ENCODE measurements around the gene KCNIP3. TPM values are rescaled to one million over a fixed set of nuclear protein-coding genes. Genes with fewer than 3 reads are reported as not detected.

KCNIP3 gene
- total RNA-seq, 1 donor from 2014 or later, result 3.8 TPM

- no peak for DNase-seq (ENCODE audit: low spot score)
Observed at GRCh38 chr2:95294579-95295250, 2.4 kb upstream of the KCNIP3 start.

DNA sequence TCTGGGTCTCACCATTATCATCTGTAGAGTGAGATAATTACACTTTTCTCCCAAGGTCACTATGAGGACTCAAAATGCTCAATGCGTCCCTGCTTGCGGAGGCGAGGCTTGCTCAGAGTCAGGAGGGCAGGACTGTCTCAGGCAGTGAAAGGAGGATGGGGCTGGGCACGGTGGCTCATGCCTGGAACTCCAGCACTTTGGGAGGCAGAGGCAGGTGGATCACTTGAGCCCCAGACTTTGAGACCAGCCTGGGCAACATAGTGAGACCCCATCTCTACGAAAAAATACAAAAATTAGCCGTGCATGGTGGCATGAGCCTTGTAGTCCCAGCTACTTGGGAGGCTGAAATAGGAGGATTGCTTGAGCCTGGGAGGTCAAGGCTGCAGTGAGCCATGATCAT lies 1.8 kb upstream of the KCNIP3 start:
- no peak for DNase-seq (ENCODE audit: low spot score)

DNA sequence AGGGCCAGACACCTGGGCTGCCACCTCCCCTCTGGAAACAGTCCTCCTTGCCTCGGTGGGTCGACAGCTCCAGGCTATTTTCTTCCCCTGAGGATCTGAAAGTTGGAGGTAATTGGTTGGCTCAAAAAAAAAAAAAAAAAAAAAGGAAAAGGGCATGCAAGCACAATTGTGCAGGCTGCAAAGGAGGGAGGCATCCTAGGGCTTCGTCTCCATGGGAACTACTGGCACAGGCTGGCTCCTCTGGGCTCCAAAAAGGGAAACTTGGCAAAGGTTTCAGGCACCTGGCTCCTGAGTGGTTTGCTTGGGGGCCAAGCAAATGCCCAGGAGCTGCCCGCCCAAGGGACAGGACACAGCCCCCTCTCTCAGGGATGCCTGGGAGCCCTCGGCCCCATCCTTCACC lies 1.1 kb upstream of the KCNIP3 start:
- DNase-seq (ENCODE audit: low spot score), result no peak

- DNase-seq (ENCODE audit: low spot score), result no peak
Observed at GRCh38 chr2:95297639-95298395, 670 bp downstream of the KCNIP3 start.

GRCh38 chr2:95298486-95299111 lies 1.5 kb downstream of the KCNIP3 start:
- no peak for DNase-seq (ENCODE audit: low spot score)

GRCh38 chr2:95299961-95300360 lies 2.8 kb downstream of the KCNIP3 start:
- no peak for DNase-seq (ENCODE audit: low spot score)

- no peak for DNase-seq (ENCODE audit: low spot score)
Observed at GRCh38 chr2:95300450-95300849, 3.3 kb downstream of the KCNIP3 start.

DNA sequence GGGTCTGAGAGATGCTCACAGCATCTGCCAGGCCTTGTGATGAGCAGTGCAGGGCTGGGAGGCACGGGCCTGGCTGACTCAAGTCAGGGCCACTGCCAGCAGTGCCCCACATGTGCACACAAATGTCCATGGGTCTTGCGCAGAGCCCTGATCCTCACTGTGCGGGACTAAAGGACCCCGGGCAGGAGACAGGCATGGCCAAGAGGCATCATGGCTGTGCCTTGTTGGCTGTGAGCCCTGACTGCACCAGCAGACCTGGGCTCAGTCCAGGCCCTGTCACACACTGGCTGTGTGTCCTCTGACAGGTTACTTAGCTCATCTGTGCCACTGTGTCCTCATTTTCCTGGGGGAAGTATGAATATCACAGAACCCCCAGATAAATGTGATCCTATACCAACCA lies 4.0 kb downstream of the KCNIP3 start:
- no peak for DNase-seq (ENCODE audit: low spot score)

DNA sequence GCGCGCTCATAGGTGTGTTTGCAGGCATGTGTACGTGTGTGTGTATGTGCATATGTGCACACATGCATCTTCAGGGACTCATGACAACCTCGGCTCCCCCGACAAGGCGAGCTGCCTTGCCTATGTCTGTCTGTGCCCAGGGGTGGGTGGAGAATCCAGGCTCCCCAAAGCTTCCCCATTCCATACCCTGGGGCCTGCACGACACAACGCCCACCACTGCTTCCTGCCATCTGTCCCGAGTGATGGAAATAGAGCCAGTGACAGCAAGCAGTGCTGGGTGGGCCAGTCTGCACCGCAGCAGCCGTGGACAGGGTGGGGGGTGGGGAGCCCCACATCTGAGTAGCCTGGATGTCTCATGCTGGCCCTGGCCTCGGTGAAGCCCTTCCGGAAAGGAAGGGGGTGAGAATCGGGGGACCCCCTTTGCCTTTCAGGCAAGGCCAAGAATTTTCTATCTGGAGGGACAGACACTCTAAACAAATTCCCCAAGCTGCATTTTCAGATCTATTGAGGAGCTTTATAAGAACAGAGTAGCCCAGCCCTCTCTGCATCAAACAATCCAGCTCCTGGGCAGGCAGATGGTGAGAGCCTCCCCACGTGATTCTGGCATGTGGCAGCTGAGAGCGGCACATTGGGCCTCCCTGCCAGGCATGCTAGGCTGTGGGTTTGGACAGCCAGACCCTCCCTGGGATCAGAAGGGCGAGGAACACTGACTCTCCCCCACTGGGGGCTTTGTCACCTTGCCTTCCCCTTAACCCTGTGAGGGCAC lies 4.9 kb downstream of the KCNIP3 start:
- DNase-seq (ENCODE audit: low spot score), result no peak

DNA sequence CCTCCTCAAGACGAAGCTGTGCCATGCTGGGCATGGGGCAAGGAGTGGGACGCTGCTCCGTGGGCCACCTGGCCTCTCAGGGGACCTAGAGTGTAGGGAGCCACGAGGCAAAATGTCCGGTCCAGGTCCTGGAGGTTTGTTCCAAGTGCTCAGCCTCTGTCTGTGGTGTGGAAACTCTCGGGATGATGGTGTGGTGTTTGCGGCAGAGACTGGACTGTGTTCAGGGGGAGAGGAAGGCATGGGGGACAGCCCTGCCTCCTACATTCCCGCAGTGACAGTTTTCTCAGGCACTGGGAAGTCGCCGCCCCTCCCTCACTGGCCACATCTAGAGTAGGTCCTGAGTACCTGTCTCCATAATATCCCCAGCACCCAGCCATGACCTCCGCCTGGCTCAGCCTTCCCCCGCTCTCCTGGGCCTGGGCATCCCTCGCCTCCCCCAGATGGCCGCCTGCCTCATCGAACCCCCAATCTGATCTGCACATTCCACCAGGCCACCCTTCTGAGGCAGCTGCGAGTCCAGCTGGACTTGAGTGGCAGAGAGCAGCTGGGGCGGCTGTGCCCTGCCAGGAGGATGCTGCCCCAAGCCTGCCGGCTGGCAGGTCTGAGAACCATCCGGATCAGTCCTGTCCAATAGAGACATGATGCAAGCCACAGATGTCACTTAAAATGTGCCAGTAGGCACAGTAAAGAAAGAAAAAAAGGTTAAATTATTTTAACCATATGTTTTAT lies 6.2 kb downstream of the KCNIP3 start:
- DNase-seq (ENCODE audit: low spot score), result no peak

GRCh38 chr2:95305380-95306061 lies 8.4 kb downstream of the KCNIP3 start:
- DNase-seq (ENCODE audit: low spot score), result no peak

- DNase-seq (ENCODE audit: low spot score), result no peak
Observed at GRCh38 chr2:95306336-95306895, 9.3 kb downstream of the KCNIP3 start.

- DNase-seq (ENCODE audit: low spot score), result no peak
Observed at GRCh38 chr2:95307036-95307435, 9.9 kb downstream of the KCNIP3 start.

GRCh38 chr2:95307878-95308277 lies 10.7 kb downstream of the KCNIP3 start:
- DNase-seq (ENCODE audit: low spot score), result no peak

DNA sequence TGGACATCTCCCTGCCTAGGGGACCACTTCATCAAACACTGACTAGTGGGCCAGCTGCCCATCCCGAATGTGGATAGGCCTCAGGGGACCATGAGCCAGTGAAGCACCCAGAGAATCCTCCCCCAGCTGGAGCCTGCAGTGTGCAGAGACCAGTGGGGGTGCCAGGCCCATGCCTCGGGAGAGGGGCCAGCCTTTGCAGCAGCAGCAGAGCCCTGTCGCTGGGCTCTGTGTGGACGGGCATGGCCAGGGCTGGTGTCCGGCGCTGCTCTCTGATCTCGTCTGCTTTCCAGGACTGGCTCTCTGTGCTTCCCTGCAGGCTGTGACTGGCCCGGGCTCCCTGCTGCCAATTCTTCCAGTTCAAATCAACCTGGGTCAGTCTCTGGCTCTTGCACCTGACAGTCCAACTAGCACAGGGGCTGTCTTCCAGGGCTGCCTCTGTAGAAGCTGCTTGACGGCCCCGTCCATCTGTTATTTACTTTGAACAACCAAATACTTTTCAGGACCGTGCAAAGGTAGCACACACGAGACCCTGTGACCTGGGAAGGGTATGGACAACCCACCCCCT lies 11.4 kb downstream of the KCNIP3 start:
- no peak for DNase-seq (ENCODE audit: low spot score)

DNA sequence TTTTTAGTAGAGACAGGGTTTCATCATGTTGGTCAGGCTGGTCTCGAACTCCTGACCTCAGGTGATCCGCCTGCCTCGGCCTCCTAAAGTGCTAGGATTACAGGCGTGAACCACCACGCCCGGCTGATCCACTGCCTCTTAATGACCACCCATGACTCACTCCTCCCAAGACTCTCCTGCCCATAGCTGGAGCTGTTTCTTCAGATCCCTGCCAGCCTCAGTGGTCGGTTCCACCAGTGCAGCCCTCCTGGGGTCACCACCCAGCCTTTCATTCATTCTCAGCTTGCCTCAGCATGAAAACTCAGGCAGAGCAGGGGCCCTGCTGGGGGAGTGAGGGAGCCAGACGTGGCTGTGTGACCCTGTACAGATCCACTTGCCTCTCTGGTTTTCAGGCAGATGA lies 12.5 kb downstream of the KCNIP3 start:
- no peak for DNase-seq (ENCODE audit: low spot score)

- no peak for DNase-seq (ENCODE audit: low spot score)
Observed at GRCh38 chr2:95310216-95310615, 13.1 kb downstream of the KCNIP3 start.

GRCh38 chr2:95310651-95311050 lies 13.5 kb downstream of the KCNIP3 start:
- DNase-seq (ENCODE audit: low spot score), result no peak

- no peak for DNase-seq (ENCODE audit: low spot score)
Observed at GRCh38 chr2:95311815-95312542, 14.8 kb downstream of the KCNIP3 start.

All from mesenteric fat pad (tissue), 1 donor.